ENCODE measurements around the gene PTMS. TPM values are rescaled to one million over a fixed set of nuclear protein-coding genes. Genes with fewer than 3 reads are reported as not detected.

The PTMS gene
- total RNA-seq, 6 experiments from 2014 or later, result 423 to 607 (median 561) TPM

GRCh38 chr12:6763380-6763779, 2.8 kb upstream of the PTMS start:
- H3K4me3 Mint-ChIP-seq, result peak overlapping the region; percentile 77
- peak overlapping the region; percentile 90 for H3K27ac Mint-ChIP-seq
- no peak for DNase-seq
- H3K27me3 Mint-ChIP-seq (ENCODE audit: insufficient read depth), result peaks cover 3% of the 10 kb centered on the region; the same call in 1 of the 2 replicates
- H3K9me3 Mint-ChIP-seq, result no peaks in the 10 kb centered on the region
- peaks cover 48% of the 10 kb centered on the region for H3K4me1 Mint-ChIP-seq (ENCODE audit: low read depth)
- no peak for TF ChIP-seq CTCF (IDR thresholded peaks at IDR 0.05)
- peaks cover 5% of the 10 kb centered on the region for H3K36me3 Mint-ChIP-seq (ENCODE audit: low read depth)

GRCh38 chr12:6764011-6764828, 1.9 kb upstream of the PTMS start:
- Mint-ChIP-seq H3K27ac (peak overlapping the region; percentile 90), H3K4me3 (peak overlapping the region; percentile 77), H3K36me3 (ENCODE audit: low read depth) (peaks cover 5% of the 10 kb centered on the region), H3K9me3 (no peaks in the 10 kb centered on the region), H3K4me1 (ENCODE audit: low read depth) (peaks cover 57% of the 10 kb centered on the region), H3K27me3 (ENCODE audit: insufficient read depth) (peaks cover 4% of the 10 kb centered on the region; the same call in 1 of the 2 replicates)
- DNase-seq, result peak; percentile 99
- no peak for TF ChIP-seq CTCF (IDR thresholded peaks at IDR 0.05)

- H3K4me1 Mint-ChIP-seq (ENCODE audit: low read depth), result peaks cover 61% of the 10 kb centered on the region
- peaks cover 4% of the 10 kb centered on the region; the same call in 1 of the 2 replicates for H3K27me3 Mint-ChIP-seq (ENCODE audit: insufficient read depth)
- H3K4me3 Mint-ChIP-seq, result peak overlapping the region; percentile 77
- no peak for TF ChIP-seq CTCF (IDR thresholded peaks at IDR 0.05)
- H3K27ac Mint-ChIP-seq, result peak overlapping the region; percentile 90
- DNase-seq, result no peak
- H3K9me3 Mint-ChIP-seq, result no peaks in the 10 kb centered on the region
- H3K36me3 Mint-ChIP-seq (ENCODE audit: low read depth), result peaks cover 5% of the 10 kb centered on the region
These were observed 1.0 kb upstream of the PTMS start for GRCh38 chr12:6765048-6765633.

- DNase-seq, result peak; percentile 51
- Mint-ChIP-seq H3K27ac (peak overlapping the region; percentile 77), H3K36me3 (ENCODE audit: low read depth) (peaks cover 5% of the 10 kb centered on the region), H3K4me1 (ENCODE audit: low read depth) (peaks cover 66% of the 10 kb centered on the region), H3K4me3 (peak overlapping the region; percentile 93), H3K27me3 (ENCODE audit: insufficient read depth) (peaks cover 4% of the 10 kb centered on the region; the same call in 1 of the 2 replicates), H3K9me3 (no peaks in the 10 kb centered on the region)
- peak; percentile 74 for TF ChIP-seq CTCF (IDR thresholded peaks at IDR 0.05)
These were observed 637 bp downstream of the PTMS start for GRCh38 chr12:6766651-6767349.

Measured in HFFc6 (cell line).